Lung microvascular endothelial cell (primary cell): ENCODE data around the gene PSG6. TPM values are rescaled to one million over a fixed set of nuclear protein-coding genes. Genes with fewer than 3 reads are reported as not detected.
"Not testable (repeated sequence)": the region's sequence is repeated elsewhere in the genome, so short reads cannot be mapped to it uniquely, and the experiment has no call there.

Experiments used
- DNase-seq, 2 donors: peaks; one replicate each; pipeline versions ENCODE4 v3.0.0 to v3.0.0-alpha.2; 2010; ENCODE audit warnings: low read depth in 2 of 2
- total RNA-seq: library from RNA; depleted of rRNA; stranded (reverse); fragments of >200 nt; gene quantifications from 2 replicates; pipeline ENCODE4 v1.2.1, GENCODE V29; 2014

PSG6 gene
- not detected in 2 replicates for total RNA-seq

- DNase-seq, result not testable (repeated sequence)
These were observed at the start of gene PSG6 for GRCh38 chr19:42917634-42918033. TSS of gene PSG6 (minus strand) at chr19:42917894. CDS start at chr19:42917792, 102 bp downstream.

- no peak for DNase-seq
These were observed 47.5 kb upstream of the PSG6 start for GRCh38 chr19:42965176-42965575.

GRCh38 chr19:42961119-42961518, 43.4 kb upstream of the PSG6 start:
- DNase-seq, result no peak

GRCh38 chr19:42952126-42952525, 34.4 kb upstream of the PSG6 start:
- peak in 1 of 2 donors; percentile 52 for DNase-seq

GRCh38 chr19:42951476-42951875, 33.8 kb upstream of the PSG6 start:
- DNase-seq, result not testable (repeated sequence)

- peak; percentile 17 to 54 for DNase-seq
These were observed 24.6 kb upstream of the PSG6 start for GRCh38 chr19:42942187-42942789.

- not testable (repeated sequence) for DNase-seq
These were observed 19.4 kb upstream of the PSG6 start, which contains the start of gene PSG7 for GRCh38 chr19:42937107-42937506. TSS of gene PSG7 (minus strand) at chr19:42937207. CDS start at chr19:42937076, 131 bp downstream.

GRCh38 chr19:42934726-42935125, 17.0 kb upstream of the PSG6 start:
- not testable (repeated sequence) for DNase-seq

GRCh38 chr19:42934183-42934582, 16.5 kb upstream of the PSG6 start:
- peak; percentile 75 to 88 for DNase-seq

GRCh38 chr19:42933412-42933811, 15.7 kb upstream of the PSG6 start:
- peak in 1 of 2 donors; percentile 10 for DNase-seq

GRCh38 chr19:42932485-42933101, 14.9 kb upstream of the PSG6 start:
- peak; percentile 76 to 91 for DNase-seq

GRCh38 chr19:42930214-42930613, 12.5 kb upstream of the PSG6 start:
- peak; percentile 49 to 51 for DNase-seq

- DNase-seq, result no peak
These were observed 11.2 kb upstream of the PSG6 start for GRCh38 chr19:42928896-42929295.

GRCh38 chr19:42926781-42927180, 9.1 kb upstream of the PSG6 start:
- no peak for DNase-seq

GRCh38 chr19:42923106-42923505, 5.4 kb upstream of the PSG6 start:
- DNase-seq, result peak; percentile 54 to 68

GRCh38 chr19:42920971-42921370, 3.3 kb upstream of the PSG6 start:
- not testable (repeated sequence) for DNase-seq

- no peak for DNase-seq
These were observed 2.0 kb upstream of the PSG6 start for GRCh38 chr19:42919757-42920079.

GRCh38 chr19:42919070-42919756, 1.5 kb upstream of the PSG6 start:
- peak; percentile 22 to 30 for DNase-seq

GRCh38 chr19:42918377-42919069, 829 bp upstream of the PSG6 start:
- DNase-seq, result not testable (repeated sequence)

- DNase-seq, result not testable (repeated sequence)
These were observed 763 bp downstream of the PSG6 start for GRCh38 chr19:42916931-42917330.

GRCh38 chr19:42913516-42913915, 4.2 kb downstream of the PSG6 start:
- DNase-seq, result not testable (repeated sequence)

- not testable (repeated sequence) for DNase-seq
These were observed 4.8 kb downstream of the PSG6 start for GRCh38 chr19:42912941-42913340.
